Stimulated activated CD4-positive, alpha-beta T cell treated with anti-CD3 and anti-CD28 coated beads, Interleukin-1b, Interleukin-23, amount 100 ng/mL, for 24 hours (primary cell): ENCODE measurements around the gene ZNF300.
"Not testable (repeated sequence)": the region's sequence is repeated elsewhere in the genome, so short reads cannot be mapped to it uniquely, and the experiment has no call there.

Experiments used
- DNase-seq, 4 experiments: peaks; one replicate each; pipeline ENCODE4 v3.0.0-alpha.2; 2020; ENCODE audit warnings: low read depth in 4 of 4, low spot score in 1 of 4

Gene ZNF300

DNA sequence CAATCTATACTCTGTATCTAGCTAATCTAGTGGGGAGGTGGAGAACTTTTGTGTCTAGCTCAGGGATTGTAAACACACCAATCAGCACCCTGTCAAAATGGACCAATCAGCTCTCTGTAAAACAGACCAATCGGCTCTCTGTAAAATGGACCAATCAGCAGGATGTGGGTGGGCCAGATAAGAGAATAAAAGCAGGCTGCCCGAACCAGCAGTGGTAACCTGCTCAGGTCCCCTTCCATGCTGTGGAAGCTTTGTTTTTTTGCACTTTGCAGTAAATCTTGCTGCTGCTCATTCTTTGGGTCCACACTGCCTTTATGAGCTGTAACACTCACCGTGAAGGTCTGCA lies 58.5 kb downstream of the ZNF300 start, which contains the start of gene IRGM:
TSS of gene IRGM (plus strand) at position 214 of the 346 bp plus-strand sequence. CDS start 1,603 bp downstream, outside the sequence.
- DNase-seq = not testable (repeated sequence)

DNA sequence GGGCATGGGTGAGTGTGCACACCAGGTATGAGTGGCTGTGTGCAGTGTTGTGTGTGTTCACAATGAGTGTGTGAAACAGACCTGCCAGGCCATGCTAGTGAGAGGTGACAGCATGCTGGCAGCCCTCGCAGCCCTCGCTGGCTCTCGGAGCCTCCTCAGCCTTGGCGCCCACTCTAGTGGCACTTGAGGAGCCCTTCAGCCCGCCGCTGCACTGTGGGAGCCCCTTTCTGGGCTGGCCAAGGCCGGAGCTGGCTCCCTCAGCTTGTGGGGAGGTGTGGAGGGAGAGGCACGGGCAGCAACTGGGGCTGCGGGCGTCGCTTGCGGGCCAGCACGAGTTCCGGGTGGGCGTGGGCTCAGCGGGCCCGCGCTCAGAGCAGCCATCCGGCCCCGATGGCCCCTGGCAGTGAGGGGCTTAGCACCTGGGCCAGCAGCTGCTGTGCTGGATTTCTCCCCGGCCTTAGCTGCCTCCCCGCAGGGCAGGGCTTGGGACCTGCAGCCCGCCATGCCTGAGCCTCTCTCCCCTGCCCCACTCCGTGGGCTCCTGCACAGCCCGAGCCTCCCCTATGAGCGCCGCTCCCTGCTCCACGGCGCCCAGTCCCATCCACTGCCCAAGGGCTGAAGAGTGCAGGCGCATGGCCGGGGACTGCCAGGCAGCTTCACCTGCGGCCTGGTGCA lies 59.5 kb downstream of the ZNF300 start:
- DNase-seq = not testable (repeated sequence)
